ENCODE data around the gene ATP6V0A1.
A peak's percentile ranks its signal among the peaks of the same experiment; 100 is the strongest.
"Not testable (repeated sequence)": the region's sequence is repeated elsewhere in the genome, so short reads cannot be mapped to it uniquely, and the experiment has no call there.

The ATP6V0A1 gene

DNA sequence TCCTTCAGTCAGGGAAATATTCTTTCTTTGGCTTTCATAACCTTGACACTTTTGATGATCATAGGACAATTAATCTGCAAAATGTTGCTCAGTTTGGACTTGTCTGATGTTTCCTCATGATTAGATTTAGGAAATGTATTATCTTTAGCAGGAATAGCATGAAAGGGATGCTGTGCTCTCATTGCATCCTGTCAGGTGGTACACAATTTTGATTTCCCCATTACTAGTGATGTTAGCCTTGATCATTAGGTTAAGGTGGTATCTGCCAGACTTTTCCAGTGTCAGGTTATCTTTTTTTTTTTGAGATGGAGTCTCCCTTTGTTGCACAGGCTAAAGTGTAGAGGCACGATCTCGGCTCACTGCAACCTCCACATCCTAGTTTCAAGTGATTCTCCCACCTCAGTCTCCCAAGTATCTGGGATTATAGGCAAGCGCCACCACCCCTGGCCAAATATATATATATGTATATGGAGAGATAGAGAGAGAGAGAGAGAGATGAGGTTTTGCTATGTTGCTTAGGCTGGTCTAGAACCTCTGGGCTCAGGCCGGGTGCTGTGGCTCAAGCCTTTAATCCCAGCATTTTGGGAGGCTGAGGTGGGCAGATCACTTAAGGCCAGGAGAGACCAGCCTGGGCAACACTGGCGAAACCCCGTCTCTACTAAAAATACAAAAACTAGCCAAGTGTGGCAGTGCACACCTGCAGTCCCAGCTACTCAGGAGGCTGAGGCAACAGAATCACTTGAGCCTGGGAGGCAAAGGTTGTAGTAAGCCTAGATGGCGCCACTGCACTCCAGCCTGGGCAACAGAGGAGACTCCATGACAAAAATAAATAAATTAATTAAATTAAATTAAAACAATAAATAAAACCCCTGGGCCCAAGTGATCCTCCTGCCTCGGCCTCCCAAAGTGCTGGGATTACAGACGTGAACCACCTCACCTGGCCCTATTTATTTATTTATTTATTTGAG, 19.8 kb upstream of the ATP6V0A1 start:
- peak; percentile 60 for DNase-seq

DNA sequence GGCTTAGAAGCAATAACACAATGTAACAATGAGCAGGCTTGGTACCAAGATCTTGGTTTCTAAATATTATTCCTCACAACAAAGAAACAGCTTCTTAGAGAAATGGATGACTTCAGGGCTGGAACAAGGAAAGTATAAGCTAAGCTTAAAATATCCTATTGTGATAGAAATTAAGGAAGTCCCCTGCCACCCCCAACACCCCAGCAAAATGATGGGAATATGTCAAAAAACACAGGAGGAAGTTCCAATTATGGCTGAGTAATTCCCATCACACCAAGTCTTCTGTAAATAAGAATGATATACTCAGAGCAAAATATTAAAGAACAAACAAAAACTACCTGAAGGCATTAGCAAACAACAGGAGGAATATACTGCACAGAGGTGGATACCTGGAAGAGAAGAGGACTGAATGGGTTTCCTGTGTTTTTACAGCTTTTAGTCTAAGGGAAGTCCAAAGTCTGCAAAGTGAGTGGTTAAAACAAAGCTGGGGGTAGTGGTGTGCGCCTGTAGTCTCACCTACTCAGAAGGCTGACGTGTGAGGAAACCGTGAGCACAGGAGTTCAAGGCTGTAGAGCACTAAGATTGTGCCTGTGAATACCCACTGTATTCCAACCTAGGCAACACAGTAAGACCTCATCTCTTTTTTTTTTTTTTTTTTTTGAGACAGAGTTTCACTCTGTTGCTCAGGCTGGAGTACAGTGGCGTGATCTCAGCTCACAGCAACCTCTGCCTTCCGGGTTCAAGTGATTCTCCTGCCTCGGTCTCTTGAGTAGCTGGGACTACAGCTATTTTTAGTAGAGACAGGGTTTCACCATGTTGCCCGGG, 17.1 kb upstream of the ATP6V0A1 start:
- peak; percentile 10 for DNase-seq

DNA sequence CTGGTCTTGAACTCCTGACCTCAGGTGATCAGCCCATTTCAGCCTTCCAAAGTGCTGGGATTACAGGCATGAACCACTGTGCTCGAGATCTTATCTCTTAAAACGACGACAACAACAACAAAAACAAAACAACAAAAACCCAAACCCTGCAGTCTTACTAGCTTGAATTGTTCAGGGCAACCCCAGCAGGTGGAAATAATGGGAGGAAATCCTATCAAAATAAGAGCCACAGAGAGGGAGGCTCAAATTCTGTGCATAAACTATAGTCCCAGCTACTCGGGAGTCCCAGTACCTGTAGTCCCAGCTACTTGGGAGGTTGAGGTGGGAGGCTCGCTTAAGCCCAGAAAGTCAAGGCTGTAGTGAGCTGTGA, 16.5 kb upstream of the ATP6V0A1 start:
- no peak for DNase-seq

DNA sequence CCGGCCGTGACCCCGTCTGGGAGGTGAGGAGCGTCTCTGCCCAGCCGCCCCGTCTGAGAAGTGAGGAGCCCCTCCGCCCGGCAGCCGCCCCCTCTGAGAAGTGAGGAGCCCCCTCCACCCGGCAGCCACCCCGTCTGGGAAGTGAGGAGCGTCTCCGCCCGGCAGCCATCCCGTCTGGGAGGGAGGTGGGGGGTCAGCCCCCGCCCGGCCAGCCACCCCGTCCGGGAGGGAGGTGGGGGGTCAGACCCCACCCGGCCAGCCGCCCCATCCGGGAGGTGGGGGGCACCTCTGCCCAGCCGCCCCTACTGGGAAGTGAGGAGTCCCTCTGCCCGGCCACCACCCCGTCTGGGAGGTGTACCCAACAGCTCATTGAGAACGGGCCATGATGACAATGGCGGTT, 9.5 kb upstream of the ATP6V0A1 start:
- DNase-seq, result not testable (repeated sequence)

DNA sequence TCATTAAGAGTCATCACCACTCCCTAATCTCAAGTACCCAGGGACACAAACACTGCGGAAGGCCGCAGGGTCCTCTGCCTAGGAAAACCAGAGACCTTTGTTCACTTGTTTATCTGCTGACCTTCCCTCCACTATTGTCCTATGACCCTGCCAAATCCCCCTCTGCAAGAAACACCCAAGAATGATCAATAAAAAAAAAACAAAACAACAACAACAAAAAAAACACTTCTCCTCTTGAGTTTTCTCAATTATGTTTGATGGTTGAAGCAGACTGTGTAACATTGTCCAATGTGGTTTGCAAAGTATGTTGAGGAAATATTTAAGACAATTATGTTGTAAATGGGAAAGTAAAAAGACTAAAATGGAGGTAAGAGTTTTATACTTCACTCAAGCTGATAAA, 8.8 kb upstream of the ATP6V0A1 start:
- DNase-seq, result not testable (repeated sequence)

DNA sequence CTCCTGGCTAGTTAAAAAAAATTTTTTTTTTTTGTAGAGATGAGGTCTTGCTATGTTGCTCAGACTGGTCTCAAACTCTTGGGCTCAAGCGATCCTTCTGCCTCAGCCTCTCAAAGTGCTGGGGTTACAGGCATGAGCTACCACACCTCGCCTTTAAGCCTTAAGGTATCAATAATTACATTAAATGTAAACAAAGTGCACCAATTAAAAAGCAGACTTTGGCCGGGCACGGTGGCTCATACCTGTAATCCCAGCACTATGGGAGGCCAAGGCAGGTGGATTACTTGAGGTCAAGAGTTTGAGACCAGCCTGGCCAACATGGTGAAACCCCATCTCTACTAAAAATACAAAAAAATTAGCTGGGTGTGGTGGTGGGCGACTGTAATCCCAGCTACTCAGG, 7.4 kb upstream of the ATP6V0A1 start:
- DNase-seq, result not testable (repeated sequence)

DNA sequence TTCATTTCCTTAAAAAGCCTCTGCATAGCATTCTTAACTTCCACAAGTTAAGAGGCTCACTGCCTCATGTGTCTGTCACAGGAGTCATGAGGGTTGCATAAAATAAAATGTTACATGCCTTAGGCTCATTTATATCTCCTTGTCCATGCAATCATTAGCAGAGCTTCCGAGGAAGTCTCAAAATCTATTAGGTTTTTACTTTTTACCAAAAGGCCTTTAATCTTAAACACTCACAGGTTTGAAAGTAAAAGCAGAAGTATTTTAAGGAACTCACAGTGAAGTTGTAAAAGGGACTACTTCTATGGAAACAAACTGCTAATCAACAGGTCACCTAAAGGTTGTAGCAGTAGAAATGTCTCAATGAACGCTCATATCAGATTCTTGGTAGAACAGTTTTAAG, 5.2 kb upstream of the ATP6V0A1 start:
- DNase-seq, result no peak

DNA sequence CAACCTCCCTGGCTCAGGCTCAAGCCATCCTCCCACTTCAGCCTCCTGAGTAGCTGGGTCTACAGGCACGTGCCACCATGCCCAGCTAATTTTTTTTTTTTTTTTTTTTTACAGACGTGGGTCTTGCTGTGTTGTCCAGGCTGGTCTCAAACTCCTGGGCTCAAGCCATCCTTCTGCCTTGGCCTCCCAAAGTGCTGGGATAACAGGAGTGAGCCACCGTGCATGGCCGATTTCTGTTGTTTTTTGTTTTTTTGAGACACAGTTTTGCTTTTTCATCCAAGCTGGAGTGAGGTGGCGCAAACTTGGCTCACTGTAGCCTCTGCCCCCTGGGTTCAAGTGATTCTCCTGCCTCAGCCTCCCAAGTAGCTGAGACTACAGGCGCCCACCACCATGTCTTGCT, 3.7 kb upstream of the ATP6V0A1 start:
- DNase-seq, result not testable (repeated sequence)

DNA sequence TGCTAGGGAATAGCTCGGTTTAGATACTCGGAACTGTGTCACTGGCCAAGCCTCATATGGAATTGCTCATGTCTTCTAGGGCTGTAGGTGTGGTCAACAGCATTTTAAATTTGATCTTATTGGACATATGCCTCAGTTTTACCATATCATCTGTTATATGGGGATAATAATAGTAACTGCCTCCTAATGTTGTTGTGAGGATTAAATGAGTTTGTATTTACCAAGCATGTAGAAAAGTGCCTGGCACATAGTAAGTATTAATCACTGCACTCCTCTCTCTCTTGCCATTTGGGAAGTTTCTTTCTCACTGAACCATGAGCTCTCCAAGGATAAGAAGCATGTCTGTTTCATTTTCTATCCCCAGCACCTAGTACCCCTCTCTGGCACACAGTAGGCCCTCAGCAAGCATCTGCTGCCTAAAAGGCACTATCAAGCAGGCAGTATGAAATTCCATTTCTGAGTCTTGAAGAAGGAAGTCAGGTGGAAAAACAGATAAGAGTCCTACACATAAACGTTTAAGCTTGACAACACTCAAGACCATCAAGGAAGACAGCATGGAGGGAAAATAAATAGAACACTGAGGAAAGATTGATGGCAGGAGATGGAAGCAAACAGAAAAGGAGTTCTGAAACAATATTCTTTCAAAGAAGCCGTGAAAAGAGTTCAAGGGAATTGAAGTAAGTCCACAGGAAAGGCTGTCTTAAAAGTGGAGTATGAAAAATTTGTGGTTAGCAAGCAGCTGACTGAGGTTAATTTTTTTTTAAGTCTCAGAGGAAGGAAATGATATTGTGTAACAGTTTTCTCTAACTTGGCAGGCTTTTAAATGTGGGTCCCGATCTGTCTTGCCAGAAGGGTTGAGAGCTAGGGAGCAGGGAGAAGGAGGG, 2.2 kb upstream of the ATP6V0A1 start:
- DNase-seq, result peak; percentile 66

DNA sequence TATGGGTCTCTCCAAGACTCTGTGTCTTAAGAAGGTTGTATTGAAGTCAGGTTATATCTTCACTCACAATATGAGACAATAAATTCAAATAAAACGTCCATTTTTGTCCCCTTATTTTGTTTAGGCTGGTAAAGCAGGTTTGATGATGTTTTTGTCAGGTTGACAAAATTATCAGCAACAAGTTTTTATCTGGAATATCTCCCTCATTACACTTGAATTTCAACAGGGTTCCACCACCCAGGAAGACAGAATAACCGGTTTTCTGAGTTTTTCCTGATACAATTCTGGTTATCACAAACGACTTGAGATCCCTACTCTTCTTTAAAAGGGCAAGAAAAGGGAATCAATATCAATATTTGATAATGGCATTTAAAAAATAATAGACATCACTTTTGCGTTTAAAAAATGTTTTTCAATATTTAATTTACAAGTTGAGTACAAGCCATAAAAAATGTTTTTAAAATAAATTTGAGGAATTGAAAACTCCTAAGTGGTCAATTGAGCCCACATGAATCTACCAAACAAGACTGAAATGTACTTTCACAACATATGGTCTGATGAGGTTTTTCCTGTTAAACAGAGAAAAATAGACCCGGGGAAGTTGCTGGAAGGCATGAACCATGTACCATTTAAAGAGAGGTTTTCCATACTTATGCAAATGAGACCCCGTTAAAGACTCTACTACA, 1.4 kb upstream of the ATP6V0A1 start:
- peak; percentile 1 for DNase-seq

DNA sequence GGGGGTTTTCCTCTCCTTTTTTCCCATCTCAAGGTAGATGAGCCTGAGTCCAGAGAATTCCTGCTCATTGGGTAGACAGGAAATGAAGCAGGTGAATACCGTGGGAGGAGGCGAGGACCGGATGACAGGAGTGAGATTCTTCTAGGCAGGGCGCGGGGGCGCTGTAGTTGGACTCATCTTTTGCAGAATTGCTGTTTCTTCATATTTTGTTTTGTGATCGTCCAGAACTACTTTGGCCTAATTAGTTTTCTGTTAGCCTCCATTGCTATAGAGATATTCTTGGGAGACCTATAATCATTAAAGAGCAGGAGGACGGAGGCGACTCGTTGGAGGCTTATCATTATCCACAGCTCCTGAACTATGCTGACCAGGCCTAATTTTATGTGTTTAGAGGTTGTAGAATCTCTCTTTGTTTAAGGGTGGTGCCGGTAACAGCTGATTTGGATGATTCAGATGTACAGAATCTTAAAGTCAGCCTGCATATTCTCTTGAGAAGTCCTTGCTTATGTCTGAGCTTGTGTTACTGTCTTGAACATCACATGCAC, 650 bp downstream of the ATP6V0A1 start:
- peak; percentile 13 for DNase-seq

DNA sequence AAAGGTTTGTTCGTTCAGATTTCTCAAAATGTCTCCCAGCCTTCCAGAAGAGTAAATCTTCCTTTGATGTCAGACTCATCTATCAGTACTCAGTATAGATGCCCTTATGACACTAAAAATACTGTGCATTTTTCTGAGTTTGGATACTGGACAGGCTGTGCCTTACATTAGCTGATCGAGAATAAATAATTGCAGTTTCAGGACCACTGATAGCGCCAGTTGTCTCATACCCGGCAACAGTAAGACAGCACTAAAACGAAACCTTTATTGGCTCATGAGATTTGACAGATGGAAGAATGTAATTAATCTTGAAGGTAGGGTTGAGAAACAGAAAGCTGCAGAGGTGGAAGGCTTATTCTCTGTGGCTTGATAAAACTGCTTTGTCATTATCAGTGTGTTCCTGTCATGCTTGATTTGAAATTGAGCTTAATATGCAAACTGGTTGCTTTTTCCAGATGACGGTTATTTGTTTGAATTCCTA, 1.2 kb downstream of the ATP6V0A1 start:
- peak; percentile 42 for DNase-seq

DNA sequence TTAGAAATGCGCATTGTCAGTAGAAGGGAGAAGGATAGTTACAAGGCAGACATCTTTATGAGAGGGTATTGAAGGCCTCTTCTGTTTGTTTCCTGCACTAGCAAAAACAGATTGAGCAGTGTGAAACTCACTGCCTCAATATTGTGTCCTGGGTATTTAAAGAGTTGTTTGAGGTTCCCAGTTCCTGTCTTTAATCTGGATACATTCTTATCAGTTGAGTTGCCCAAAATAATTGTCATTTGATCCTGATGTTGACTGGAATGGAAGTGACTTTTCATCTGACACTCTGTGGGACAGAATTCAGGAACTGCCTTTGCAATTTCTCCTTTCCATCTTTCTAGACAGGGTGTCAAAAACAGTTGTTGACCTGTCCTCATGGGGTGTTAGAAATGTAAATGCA, 1.7 kb downstream of the ATP6V0A1 start:
- DNase-seq, result no peak

DNA sequence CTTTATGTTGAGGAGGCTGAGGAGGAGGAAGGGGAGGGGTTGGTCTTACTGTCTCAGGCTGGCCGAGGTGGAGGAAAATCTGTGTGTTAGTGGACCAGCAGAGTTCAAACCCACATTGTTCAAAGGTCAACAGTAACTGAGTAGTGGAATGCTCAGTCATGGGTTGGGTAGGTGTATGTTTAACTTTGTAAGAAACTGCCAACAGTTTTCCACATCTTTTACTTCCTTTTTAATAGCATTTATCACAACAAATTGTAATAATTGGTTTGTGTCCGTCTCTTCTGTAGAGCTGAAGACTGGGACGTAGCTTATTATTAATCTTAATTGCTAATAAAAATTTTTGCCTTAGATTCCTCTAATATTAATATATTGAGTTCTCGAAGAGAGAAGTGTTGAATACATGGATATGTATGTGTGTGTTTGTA, 5.3 kb downstream of the ATP6V0A1 start:
- no peak for DNase-seq

DNA sequence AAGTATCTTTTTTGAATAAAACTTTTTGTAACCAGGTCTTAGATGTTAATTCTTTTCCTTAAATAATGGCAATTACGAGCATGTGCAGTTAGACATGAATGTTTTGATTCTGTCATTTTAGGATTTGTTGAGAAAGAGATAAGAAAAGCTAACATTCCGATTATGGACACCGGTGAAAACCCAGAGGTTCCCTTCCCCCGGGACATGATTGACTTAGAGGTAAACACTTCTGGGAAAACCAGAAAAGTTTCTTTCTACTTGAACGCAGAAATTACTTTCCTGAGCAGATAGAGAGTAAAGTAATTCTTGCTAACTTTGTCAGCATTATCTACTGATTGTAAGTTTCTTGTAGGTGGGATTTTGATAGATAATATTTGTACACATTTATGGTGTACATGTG, 9.2 kb downstream of the ATP6V0A1 start:
- no peak for DNase-seq

DNA sequence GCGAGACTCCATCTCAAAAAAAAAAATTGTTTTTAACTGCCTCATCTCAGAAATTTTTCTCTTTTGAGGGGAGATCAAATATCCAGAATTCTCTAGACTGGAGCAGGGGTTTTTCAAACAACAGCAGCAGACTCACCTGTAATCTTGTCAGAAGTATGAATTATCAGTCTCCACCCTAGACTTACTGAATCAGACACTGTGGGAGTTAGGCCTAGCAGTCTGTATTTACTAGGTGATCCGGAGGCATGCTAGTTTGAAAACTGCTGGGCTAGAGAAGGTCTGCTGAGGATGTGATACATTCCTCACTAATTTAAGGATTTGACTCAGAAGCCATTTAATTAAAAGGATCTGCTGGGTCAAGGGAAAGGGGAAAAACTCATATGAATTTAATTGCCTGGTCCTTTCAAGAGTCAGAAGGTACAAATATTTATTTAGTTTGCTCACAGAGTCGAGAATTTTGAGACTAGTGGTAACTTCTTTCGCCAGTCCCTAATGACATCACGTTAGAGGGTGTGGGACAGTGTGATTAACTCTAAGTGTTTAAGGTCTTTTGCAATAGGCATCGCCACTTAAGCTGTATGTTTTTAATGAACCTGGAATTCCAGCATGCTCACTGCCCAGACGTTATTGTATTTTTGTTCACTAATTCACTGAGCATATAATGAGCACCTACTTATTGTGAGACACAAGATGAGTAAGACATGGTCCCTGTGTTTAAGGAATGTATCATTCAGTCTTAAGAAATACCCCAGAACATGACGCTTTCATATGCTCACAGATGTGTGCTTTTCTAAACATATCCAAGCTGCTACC, 14.2 kb downstream of the ATP6V0A1 start:
- no peak for DNase-seq

DNA sequence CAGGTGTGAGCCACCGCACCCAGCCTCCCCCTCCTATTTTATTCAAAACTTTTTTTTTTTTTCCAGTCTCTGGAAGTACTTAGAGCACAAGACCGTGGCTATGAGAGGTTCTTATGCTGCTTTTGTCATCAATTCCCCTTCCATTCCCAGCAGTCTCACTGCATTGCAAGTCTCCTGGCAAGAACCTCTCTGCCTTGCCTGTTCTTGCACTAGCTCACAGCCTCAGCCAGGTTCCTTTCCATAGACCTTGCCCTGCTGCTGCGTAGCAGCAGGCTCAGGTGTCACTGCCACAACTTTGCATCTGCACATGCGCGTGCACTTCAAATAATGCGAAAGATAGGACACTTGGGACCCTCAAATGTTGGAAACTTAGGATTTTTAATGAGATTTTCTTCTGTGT, 15.6 kb downstream of the ATP6V0A1 start:
- no peak for DNase-seq

DNA sequence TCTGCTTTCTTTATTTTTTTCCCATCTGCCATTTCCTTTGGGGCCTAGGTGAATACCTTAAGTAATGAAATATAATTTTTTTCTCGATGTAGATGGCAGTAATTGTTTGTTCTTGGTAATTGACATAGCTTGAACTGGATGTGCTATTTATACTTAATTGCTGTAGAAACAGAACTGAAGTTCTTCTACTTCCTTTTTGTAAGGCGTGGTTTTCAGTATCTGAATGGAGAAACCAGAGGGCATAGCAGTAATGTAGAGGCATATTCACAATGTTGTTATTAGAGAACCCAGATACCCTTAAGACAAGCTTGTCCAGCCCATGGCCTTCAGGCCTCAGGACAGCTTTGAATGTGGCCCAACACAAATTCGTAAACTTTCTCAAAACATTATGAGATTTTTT, 16.4 kb downstream of the ATP6V0A1 start:
- no peak for DNase-seq

DNA sequence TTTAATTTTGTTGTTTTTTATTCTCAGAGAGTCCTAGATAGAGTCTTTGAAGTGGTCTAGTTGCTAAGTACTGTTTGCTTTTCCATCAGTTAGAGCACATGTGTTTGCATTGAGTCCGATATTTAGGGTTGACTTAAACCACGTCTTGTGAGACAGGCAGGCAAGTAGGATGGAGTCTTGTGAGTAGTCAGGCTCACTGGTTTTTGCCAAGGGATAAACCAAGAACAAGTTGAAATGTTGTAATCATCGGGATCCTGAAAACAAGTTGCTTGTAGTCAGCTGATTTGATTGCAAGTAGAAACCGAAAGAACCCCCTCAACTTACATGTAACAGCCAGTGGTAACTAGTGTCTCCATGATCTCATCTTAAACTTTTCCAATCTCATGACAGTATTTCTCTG, 17.2 kb downstream of the ATP6V0A1 start:
- DNase-seq, result no peak

DNA sequence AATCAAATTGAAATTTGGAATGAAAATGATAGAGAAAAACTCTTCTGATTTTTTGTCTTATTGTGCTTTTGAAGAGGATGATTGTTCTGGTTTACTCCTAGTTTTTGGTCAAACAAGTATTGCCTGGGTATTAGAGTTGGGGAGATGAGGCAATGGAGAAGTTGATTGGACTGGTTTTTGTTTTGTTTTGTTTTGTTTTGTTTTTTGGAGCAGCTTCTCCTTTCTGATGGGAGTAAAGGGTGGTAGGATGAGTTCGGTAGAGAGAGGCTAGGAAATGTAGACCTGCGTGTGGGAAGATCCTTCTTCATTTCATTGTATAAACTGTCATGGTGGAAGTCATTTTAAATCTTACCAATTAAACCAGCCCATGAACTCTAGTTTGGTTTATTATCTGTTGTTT, 17.7 kb downstream of the ATP6V0A1 start:
- no peak for DNase-seq

DNA sequence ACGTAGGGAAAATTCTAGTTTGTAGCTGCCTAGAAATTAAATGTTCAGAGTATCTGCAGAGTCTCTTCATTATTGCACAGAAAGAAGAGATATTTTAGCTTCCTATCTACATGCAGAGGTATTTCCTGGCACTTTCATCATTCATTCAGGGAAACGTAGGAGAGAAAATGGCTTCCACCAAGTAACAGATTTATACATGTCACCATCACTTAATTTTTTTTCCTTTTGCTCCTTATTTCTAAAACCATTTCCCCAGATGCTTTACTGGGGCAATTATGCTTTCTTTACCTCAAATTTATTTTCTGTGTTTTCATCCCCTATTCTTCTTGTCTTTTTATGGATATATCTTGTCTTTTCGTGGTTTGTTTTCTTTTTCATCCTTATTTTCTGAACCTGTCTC, 18.5 kb downstream of the ATP6V0A1 start:
- no peak for DNase-seq
